Measurements from ENCODE around the gene RNF207. TPM values are rescaled to one million over a fixed set of nuclear protein-coding genes. Genes with fewer than 3 reads are reported as not detected.

Gene RNF207
- total RNA-seq, 1 experiment from 2014 or later = 0.12 TPM

GRCh38 chr1:6225651-6226050 lies 19.7 kb downstream of the RNF207 start:
- no peak for DNase-seq (ENCODE audit: low spot score)

DNA sequence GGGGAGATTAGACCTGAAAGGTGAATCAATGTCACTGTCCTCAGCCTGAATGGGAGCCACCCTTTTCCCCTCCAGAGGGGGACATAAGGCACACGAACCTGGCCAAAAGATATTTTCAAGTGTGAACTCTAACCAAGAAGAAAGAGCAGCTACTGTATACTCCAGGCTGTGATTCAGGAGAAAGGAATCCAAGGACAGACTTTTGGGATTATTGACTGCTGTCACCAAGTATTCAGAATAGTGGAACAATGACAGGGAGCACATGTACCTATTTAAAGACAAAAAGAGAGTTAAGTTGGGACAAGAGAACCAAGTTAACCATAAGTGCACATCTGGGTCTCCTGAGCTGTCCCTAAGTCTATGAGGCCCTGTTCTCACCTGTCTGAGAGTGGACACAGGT lies 27.5 kb downstream of the RNF207 start:
- DNase-seq (ENCODE audit: low spot score) = no peak

GRCh38 chr1:6234502-6235295 lies 28.8 kb downstream of the RNF207 start:
- DNase-seq (ENCODE audit: low spot score) = no peak

- no peak for DNase-seq (ENCODE audit: low spot score)
Measured at GRCh38 chr1:6235296-6235677, 29.4 kb downstream of the RNF207 start.

DNA sequence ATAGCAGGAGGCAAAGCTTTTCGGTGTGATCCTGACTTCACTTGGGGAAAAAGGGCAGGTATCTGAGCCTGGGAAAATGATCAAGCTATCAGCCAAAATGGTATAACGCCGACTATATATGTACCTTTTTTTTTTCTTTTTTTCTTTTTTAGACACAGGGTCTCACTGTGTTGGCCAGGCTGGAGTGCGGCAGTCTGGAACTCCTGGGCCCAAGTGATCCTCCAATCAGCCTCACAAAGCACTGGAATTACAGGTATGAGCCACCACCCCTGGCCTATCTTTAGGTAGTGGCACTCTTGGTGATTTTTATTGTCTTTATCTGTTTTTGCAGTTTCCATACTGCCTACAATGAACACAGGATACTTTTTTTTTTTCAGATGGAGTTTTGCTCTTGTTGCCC lies 31.2 kb downstream of the RNF207 start:
- DNase-seq (ENCODE audit: low spot score) = no peak

- DNase-seq (ENCODE audit: low spot score) = no peak
Measured at GRCh38 chr1:6239213-6239752, 33.4 kb downstream of the RNF207 start.

DNA sequence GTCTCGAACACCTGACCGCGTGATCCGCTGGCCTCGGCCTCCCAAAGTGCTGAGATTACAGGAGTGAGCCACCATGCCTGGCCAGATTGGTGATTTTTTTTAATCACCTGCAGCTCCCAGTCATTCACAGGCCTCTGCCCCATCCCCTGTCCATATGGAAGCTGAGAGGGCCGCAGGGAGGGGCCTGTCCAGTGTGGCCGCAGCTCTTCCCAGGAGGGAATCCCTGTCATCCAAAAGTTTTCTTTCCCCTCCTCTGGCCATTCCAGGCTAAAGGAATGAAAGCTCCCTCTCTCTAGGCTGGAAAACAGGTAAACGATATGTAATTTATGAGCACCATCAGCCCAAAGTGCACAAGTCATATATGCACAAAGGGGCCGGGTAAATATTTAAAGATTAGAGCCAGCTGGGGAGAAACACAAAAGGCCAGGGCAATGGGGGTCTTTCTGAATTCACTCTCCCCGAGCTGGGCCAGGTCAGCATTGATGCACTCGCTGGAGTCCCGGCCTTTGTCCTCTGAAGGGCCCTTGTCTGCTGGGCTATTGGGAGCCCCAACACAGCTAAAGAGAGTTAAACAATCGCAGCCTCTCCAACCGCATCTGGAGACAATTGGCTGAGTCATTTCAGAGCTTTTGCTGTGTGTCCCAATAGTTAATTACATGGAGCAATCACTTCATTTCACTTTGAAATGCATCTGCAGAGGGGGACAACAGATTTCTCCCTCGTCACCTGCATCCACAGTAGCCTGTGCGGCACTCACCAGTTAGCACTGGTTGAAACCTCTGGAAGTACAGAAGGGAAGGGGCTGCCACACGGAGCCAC lies 34.2 kb downstream of the RNF207 start:
- no peak for DNase-seq (ENCODE audit: low spot score)

DNA sequence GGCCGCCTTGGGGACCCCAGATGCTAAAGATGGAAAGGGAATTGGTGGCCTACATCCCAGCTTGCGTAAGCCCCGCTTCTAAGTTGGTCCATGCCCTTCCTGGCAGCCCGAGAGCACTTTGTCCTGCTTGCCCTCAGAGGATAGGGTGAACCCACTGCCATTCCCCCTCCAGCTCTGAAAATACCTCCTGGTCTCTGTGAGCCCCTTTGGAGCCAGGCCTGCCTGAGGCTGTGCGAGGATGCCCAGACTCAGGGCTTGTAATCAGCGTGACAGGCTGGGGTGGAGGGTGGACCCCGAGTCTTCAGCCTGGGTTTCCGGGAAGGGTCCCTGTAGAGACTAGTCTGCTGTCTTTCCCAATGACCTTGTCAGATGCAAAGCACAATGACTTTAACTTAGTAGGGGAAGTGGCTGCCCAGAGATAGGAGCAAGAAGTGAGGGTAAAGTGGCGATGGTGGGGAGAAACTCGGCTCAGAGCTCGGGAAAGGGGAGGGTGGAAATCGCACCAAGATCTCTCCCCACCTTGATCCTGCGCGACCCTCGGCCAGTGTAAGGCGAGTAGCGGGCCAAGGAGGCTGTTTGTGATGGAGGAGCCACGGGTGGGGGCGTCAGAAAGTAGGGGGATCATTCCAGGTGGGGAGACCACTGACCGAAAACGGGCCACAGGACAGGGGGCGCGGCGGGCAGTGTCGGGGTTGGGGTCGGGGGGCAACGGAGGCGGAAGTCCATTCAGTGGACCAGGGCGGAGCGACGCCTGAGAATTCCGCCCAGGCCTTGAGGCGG lies 35.4 kb downstream of the RNF207 start:
- DNase-seq (ENCODE audit: low spot score) = no peak

- no peak for DNase-seq (ENCODE audit: low spot score)
Measured at GRCh38 chr1:6241887-6242740, 36.2 kb downstream of the RNF207 start.

- no peak for DNase-seq (ENCODE audit: low spot score)
Measured at GRCh38 chr1:6243053-6243834, 37.3 kb downstream of the RNF207 start.

DNA sequence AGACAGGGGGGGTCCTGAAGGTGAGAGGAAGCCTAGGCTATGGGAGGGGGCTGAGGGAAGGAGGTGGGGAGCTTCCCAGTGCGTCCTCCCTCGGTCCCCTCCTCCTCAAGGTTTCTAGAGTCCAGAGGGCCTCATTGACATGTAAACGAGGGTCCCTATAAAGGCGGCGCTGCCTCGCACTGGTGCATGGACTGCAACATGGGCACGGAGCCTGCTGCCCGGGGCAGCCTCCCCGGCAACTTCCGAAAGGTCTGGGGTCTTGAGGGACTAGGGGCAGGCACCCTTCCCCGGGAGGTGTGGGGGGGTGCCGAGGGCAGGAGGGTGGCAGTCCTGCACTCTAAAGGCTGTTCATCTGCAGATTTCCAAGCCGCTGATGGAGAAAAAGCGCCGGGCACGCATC lies 38.1 kb downstream of the RNF207 start, which contains the start of gene HES3:
HES3 (plus strand) TSS at position 187 of the 400 bp plus-strand sequence; CDS start at position 374, 187 bp downstream.
- DNase-seq (ENCODE audit: low spot score) = no peak

GRCh38 chr1:6244401-6245049 lies 38.6 kb downstream of the RNF207 start:
- DNase-seq (ENCODE audit: low spot score) = no peak

DNA sequence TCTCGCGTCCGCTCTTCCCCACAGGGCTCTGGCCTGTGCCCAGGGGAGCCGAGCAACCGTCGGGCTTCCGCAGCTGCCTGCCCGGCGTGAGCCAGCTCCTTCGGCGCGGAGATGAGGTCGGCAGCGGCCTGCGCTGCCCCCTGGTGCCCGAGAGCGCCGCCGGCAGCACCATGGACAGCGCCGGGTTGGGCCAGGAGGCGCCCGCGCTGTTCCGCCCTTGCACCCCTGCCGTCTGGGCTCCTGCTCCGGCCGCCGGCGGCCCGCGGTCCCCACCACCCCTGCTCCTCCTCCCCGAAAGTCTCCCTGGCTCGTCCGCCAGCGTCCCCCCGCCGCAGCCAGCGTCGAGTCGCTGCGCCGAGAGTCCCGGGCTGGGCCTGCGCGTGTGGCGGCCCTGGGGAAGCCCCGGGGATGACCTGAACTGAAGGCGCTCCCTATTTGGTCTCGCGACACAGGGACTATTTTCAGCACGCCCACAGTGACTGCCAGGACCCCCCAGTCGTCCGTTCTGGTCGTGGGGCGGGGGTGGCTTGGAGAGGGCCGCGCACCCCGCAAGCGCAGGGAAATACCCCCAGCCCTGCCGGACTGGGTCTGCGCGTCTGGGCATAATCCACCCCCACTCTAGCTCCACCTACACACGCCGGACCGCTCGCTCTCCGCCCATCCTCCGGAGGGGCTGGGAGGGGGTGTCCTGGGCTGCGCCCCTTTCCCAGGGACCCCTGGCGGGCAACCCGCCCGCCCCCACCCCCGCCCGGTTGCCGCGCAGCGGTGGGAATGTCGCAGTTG lies 39.4 kb downstream of the RNF207 start:
- DNase-seq (ENCODE audit: low spot score) = peak; percentile 62

DNA sequence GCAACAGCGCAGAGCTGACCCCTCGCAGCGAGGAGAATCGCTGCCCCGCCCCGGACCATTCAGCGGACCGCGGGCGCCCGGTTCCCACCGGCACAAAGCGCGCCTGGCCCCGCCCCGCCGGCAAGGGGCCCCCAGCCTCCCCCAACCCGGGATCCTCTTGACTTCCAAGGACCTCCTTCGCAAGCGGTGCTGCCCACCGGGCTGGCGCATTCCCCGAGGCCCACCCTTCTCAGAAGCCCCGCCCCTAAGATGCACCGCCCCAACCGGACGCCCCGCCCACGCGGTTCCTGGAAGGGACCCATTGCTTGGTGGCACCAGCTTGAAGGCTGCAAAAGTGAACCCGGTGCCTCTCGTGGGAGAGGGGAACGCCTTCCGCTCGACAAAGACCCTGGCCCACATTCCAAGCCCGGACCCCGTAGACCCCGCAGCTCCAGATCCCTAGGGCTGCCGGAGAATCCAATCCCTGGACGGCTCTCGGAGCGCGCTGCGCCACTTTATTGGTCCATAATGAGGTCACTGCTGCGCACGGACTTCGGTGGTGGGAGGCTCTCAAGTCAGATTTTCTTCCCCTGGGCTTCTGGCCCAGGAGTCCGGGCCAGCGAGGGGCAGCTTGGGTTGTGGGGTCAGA lies 40.1 kb downstream of the RNF207 start:
- no peak for DNase-seq (ENCODE audit: low spot score)

- DNase-seq (ENCODE audit: low spot score) = peak; percentile 49
Measured at GRCh38 chr1:6246497-6247467, 40.9 kb downstream of the RNF207 start.

DNA sequence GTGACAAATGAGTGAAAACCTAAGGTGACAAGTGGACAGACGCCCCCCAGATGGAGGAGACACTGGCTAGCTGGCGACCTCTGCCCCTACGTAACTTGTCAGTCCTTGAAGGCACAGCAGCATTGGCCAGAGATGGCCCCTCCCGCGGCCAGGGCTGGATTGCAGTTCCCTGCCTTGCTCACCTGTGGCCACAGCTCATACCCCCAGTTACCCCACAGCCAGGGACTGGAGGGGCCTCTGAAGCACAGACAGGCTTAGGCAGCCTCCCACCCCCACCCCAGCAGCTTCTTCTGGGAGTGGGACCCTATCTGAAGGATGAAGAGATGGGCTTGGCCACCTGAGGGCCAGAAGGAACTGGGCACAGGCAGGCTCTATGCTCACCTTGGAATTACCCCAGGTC lies 41.7 kb downstream of the RNF207 start:
- DNase-seq (ENCODE audit: low spot score) = no peak

GRCh38 chr1:6248161-6248776 lies 42.4 kb downstream of the RNF207 start:
- DNase-seq (ENCODE audit: low spot score) = no peak
